Measurements from ENCODE around the gene RNF212B.
"Not testable (repeated sequence)": the region's sequence is repeated elsewhere in the genome, so short reads cannot be mapped to it uniquely, and the experiment has no call there.

RNF212B gene

GRCh38 chr14:23242076-23242475 is 4.3 kb downstream of the RNF212B start:
- no peak for DNase-seq (ENCODE audit: low read depth)

GRCh38 chr14:23243066-23243465 is 5.3 kb downstream of the RNF212B start:
- no peak for DNase-seq (ENCODE audit: low read depth)

- DNase-seq (ENCODE audit: low read depth): no peak
Measured at GRCh38 chr14:23245282-23245681, 7.5 kb downstream of the RNF212B start.

GRCh38 chr14:23248601-23249000 is 10.9 kb downstream of the RNF212B start:
- DNase-seq (ENCODE audit: low read depth): no peak

- DNase-seq (ENCODE audit: low read depth): no peak
Measured at GRCh38 chr14:23249824-23250223, 12.1 kb downstream of the RNF212B start.

- DNase-seq (ENCODE audit: low read depth): no peak
Measured at GRCh38 chr14:23252006-23252405, 14.3 kb downstream of the RNF212B start.

- no peak for DNase-seq (ENCODE audit: low read depth)
Measured at GRCh38 chr14:23252420-23253333, 14.9 kb downstream of the RNF212B start.

- no peak for DNase-seq (ENCODE audit: low read depth)
Measured at GRCh38 chr14:23258256-23258655, 20.5 kb downstream of the RNF212B start.

- DNase-seq (ENCODE audit: low read depth): no peak
Measured at GRCh38 chr14:23259426-23259825, 21.7 kb downstream of the RNF212B start.

- not testable (repeated sequence) for DNase-seq (ENCODE audit: low read depth)
Measured at GRCh38 chr14:23260849-23261248, 23.1 kb downstream of the RNF212B start.

GRCh38 chr14:23269193-23269592 is 31.5 kb downstream of the RNF212B start:
- DNase-seq (ENCODE audit: low read depth): no peak

- DNase-seq (ENCODE audit: low read depth): no peak
Measured at GRCh38 chr14:23275412-23275811, 37.7 kb downstream of the RNF212B start.

- no peak for DNase-seq (ENCODE audit: low read depth)
Measured at GRCh38 chr14:23277189-23277588, 39.5 kb downstream of the RNF212B start.

- not testable (repeated sequence) for DNase-seq (ENCODE audit: low read depth)
Measured at GRCh38 chr14:23277928-23278327, 40.2 kb downstream of the RNF212B start.

GRCh38 chr14:23281247-23281646 is 43.5 kb downstream of the RNF212B start:
- DNase-seq (ENCODE audit: low read depth): no peak

- DNase-seq (ENCODE audit: low read depth): no peak
Measured at GRCh38 chr14:23284654-23285529, 47.2 kb downstream of the RNF212B start.

GRCh38 chr14:23285530-23286019 is 47.8 kb downstream of the RNF212B start:
- DNase-seq (ENCODE audit: low read depth): no peak

- peak; percentile 83 for DNase-seq (ENCODE audit: low read depth)
Measured at GRCh38 chr14:23286020-23286901, 48.5 kb downstream of the RNF212B start, which contains the start of gene HOMEZ. HOMEZ (minus strand) TSS chr14:23286132; CDS start chr14:23285952, 180 bp downstream.

- no peak for DNase-seq (ENCODE audit: low read depth)
Measured at GRCh38 chr14:23286902-23287479, 49.3 kb downstream of the RNF212B start.

- DNase-seq (ENCODE audit: low read depth): no peak
Measured at GRCh38 chr14:23294734-23295561, 57.2 kb downstream of the RNF212B start.
